Measurements from ENCODE around the gene CENPU.

DNA sequence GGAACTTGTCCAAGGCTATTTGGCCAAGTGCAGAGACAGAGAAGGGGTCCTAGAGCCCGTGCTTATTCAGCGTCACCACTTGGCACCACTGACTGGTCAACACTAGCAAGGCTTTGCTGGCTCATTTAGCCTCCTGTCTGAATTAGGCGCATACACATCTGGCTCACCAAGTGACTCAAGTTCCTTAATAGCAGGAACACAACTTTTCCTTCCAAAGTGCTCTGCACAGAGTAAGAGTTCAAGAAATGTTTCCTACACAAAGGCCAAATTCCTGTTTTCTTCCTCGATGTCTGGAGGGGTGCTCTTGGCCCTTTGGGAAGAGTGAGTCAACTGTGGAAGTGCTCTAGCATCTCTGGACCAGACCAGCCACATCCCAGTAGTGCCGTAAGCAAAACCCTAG is 26.8 kb upstream of the CENPU start:
- TF ChIP-seq, protein P1, sequence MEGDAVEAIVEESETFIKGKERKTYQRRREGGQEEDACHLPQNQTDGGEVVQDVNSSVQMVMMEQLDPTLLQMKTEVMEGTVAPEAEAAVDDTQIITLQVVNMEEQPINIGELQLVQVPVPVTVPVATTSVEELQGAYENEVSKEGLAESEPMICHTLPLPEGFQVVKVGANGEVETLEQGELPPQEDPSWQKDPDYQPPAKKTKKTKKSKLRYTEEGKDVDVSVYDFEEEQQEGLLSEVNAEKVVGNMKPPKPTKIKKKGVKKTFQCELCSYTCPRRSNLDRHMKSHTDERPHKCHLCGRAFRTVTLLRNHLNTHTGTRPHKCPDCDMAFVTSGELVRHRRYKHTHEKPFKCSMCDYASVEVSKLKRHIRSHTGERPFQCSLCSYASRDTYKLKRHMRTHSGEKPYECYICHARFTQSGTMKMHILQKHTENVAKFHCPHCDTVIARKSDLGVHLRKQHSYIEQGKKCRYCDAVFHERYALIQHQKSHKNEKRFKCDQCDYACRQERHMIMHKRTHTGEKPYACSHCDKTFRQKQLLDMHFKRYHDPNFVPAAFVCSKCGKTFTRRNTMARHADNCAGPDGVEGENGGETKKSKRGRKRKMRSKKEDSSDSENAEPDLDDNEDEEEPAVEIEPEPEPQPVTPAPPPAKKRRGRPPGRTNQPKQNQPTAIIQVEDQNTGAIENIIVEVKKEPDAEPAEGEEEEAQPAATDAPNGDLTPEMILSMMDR (IDR thresholded peaks at IDR 0.05 in 8 of 11, conservative IDR thresholded peaks at IDR 0.05 in 3 of 11) = no peak
- TF ChIP-seq POLR2A (IDR thresholded peaks at IDR 0.05) = no peak
- no peak for TF ChIP-seq POLR2AphosphoS5 (IDR thresholded peaks at IDR 0.05)
